HepG2 (cell line): Measurements from ENCODE around the gene ZNF792. TPM values are rescaled to one million over a fixed set of nuclear protein-coding genes. Genes with fewer than 3 reads are reported as not detected.

Experiments
- DRAP1 ChIP-seq: IDR thresholded peaks from 2 replicates; pipeline ENCODE4 v1.6.1; 2016; ENCODE audit warnings: missing genetic modification reagents, missing compliant biosample characterization
- EED ChIP-seq: sonication (generic); formaldehyde crosslinking; IDR thresholded peaks from 2 replicates; pipeline ENCODE4 v1.5.0; 2020; ENCODE audit warnings: mild to moderate bottlenecking, missing genetic modification reagents
- HNRNPUL1 ChIP-seq: fragments of 200-400 bp; formaldehyde crosslinking; IDR thresholded peaks from 2 replicates; pipeline ENCODE4 v1.6.1; 2017; ENCODE audit warnings: low read depth, mild to moderate bottlenecking, low read length, moderate library complexity
- KLF11 ChIP-seq: IDR thresholded peaks from 2 replicates; pipeline ENCODE4 v1.6.1; 2016; ENCODE audit warnings: missing compliant biosample characterization
- NFAT5 ChIP-seq: sonication (generic); formaldehyde crosslinking; IDR thresholded peaks from 2 replicates; pipeline ENCODE4 v1.4.0; 2020; ENCODE audit warnings: missing genetic modification reagents
- POLR2A ChIP-seq, 2 experiments: IDR thresholded peaks; 2 replicates each; pipeline ENCODE4 v1.6.1; 2011; ENCODE audit warnings: low read depth in 2 of 2, low read length in 2 of 2, mild to moderate bottlenecking in 1 of 2, moderate library complexity in 1 of 2; ENCODE audit not compliant: insufficient read depth in 1 of 2
- SP2 ChIP-seq: sonication (generic); formaldehyde crosslinking; IDR thresholded peaks from 2 replicates; pipeline ENCODE4 v1.5.1; 2020; ENCODE audit warnings: mild to moderate bottlenecking, missing genetic modification reagents
- TP53 ChIP-seq: sonication (generic); formaldehyde crosslinking; conservative IDR thresholded peaks from 2 replicates; pipeline ENCODE4 v1.4.0; 2020; ENCODE audit warnings: missing genetic modification reagents
- ZNF253 ChIP-seq: sonication (generic); formaldehyde crosslinking; IDR thresholded peaks from 2 replicates; pipeline ENCODE4 v1.8.0; 2022; ENCODE audit warnings: mild to moderate bottlenecking, missing genetic modification reagents, borderline replicate concordance
- ZNF274 ChIP-seq: sonication (generic); formaldehyde crosslinking; IDR thresholded peaks from 2 replicates; pipeline ENCODE4 v1.5.1; 2020; ENCODE audit warnings: mild to moderate bottlenecking, missing genetic modification reagents
- ZNF33B ChIP-seq: sonication (generic); formaldehyde crosslinking; IDR thresholded peaks from 2 replicates; pipeline ENCODE4 v1.5.1; 2020; ENCODE audit warnings: mild to moderate bottlenecking, missing genetic modification reagents
- ZNF407 ChIP-seq: sonication (generic); formaldehyde crosslinking; IDR thresholded peaks from one replicate; pipeline ENCODE4 v1.5.1; 2020; ENCODE audit warnings: mild to moderate bottlenecking, missing genetic modification reagents; ENCODE audit errors: not compliant biosample characterization
- ZNF503 ChIP-seq: sonication (generic); formaldehyde crosslinking; IDR thresholded peaks from 2 replicates; pipeline ENCODE4 v1.4.0; 2020; ENCODE audit warnings: missing genetic modification reagents
- polyA plus RNA-seq, 8 experiments: library from polyadenylated mRNA; depleted of rRNA in 3 of 8; stranded (reverse) in 7 of 8; unstranded in 1 of 8; fragments of >200 nt; fragmentation: Illumina TruSeq in 4 of 8; extraction: Trizol in 4 of 8; gene quantifications; 2 replicates each; pipeline versions ENCODE4 v1.2.1 to v1.2.3, GENCODE V29; 2011 to 2016; ENCODE audit warnings: low read depth in 4 of 8, missing spikeins in 1 of 8, mixed read lengths in 1 of 8; ENCODE audit not compliant: insufficient read depth in 1 of 8
- total RNA-seq, 5 experiments: library from RNA; depleted of rRNA; stranded (reverse); fragments of >200 nt; fragmentation: Illumina TruSeq; extraction: Trizol; gene quantifications; 2 replicates each; pipeline ENCODE4 v1.2.3, GENCODE V29; 2016; ENCODE audit warnings: low read depth in 1 of 5

Gene ZNF792
- total and polyA plus RNA-seq, 2 of the 13 experiments (the other 11 are each of a cell fraction or from before 2014, with no cell fraction given) = 5.5 to 11.5 TPM

GRCh38 chr19:34926685-34927375, 37.2 kb downstream of the ZNF792 start, which contains the start of gene ZNF30 (continued):
- TF ChIP-seq NFAT5 (CRISPR knock-in tag) (peak; percentile 76; the same call in 1 of the 2 replicates), ZNF274 (CRISPR knock-in tag) (peak; percentile 93), EED (CRISPR knock-in tag) (peak; percentile 79; the same call in 1 of the 2 replicates), ZNF503 (0 out of 2 replicates have a peak, but pooled peaks have one; percentile 58), TP53 (CRISPR knock-in tag) (0 out of 2 replicates have a peak, but pooled peaks have one; percentile 37), POLR2A (IDR thresholded peaks at IDR 0.05; ENCODE audit: insufficient read depth in 1 of 2, low read depth in 2 of 2, low read length in 2 of 2) (peak; percentile 75 to 82), DRAP1 (CRISPR knock-in tag) (peak; percentile 67), ZNF407 (CRISPR knock-in tag) (peak; percentile 95), ZNF33B (peak; percentile 70), HNRNPUL1 (no peak), ZNF253 (no peak), SP2 (CRISPR knock-in tag) (no peak), KLF11 (CRISPR knock-in tag) (no peak)
